H1 (cell line): Measurements from ENCODE around the gene GLIPR2. TPM values are rescaled to one million over a fixed set of nuclear protein-coding genes. Genes with fewer than 3 reads are reported as not detected.

Source experiments
- CTCF ChIA-PET: fragments of 300-600 bp; sonication (Branson Sonifier 250); formaldehyde crosslinking; loops from one replicate; lab custom pipeline; 2021; ENCODE audit not compliant: partially characterized antibody; lab: Charles Lee
- POLR2A ChIA-PET: fragments of 300-600 bp; sonication (Branson Sonifier 250); formaldehyde crosslinking; loops from one replicate; lab custom pipeline; 2021; ENCODE audit warnings: inconsistent platforms; ENCODE audit not compliant: partially characterized antibody; lab: Charles Lee
- DNase-seq, 2 experiments: peaks; one replicate each; pipeline versions ENCODE4 v3.0.0 to v3.0.0-alpha.2; 2010 to 2022; ENCODE audit warnings: low spot score in 2 of 2, low read depth in 1 of 2, mixed read lengths in 1 of 2
- FAIRE-seq: peaks from 2 replicates; lab custom pipeline; 2011; peaks lifted over from hg19 to GRCh38; lab: Jason Lieb, UNC
- H2AFZ ChIP-seq: 2 replicates; pipeline ENCODE4 v1.8.1; 2012; ENCODE audit warnings: low read length, inconsistent platforms
- H2AK5ac ChIP-seq: 2 replicates; pipeline ENCODE4 v1.6.1; 2013; ENCODE audit warnings: low read depth, low read length
- H2BK120ac ChIP-seq: replicated peaks from 2 replicates; pipeline ENCODE3; 2013; ENCODE audit warnings: low read depth, low read length, inconsistent platforms
- H2BK12ac ChIP-seq: 2 replicates; pipeline ENCODE4 v1.6.1; 2013; ENCODE audit warnings: low read depth, low read length
- H2BK15ac ChIP-seq: 2 replicates; pipeline ENCODE4 v1.6.1; 2013; ENCODE audit warnings: low read length
- H2BK20ac ChIP-seq: 2 replicates; pipeline ENCODE4 v1.6.1; 2013; ENCODE audit warnings: low read length
- H2BK5ac ChIP-seq: 2 replicates; pipeline ENCODE4 v1.6.1; 2013; ENCODE audit warnings: low read depth, low read length
- H3K14ac ChIP-seq: 2 replicates; pipeline ENCODE4 v1.6.1; 2013; ENCODE audit warnings: inconsistent platforms; ENCODE audit not compliant: insufficient read length
- H3K18ac ChIP-seq: 2 replicates; pipeline ENCODE4 v1.6.1; 2013; ENCODE audit warnings: low read length; ENCODE audit errors: extremely low read depth
- H3K23ac ChIP-seq: 2 replicates; pipeline ENCODE4 v1.6.1; 2013; ENCODE audit warnings: inconsistent platforms; ENCODE audit not compliant: insufficient read length
- H3K23me2 ChIP-seq: 2 replicates; pipeline ENCODE4 v1.6.1; 2013; ENCODE audit warnings: low read depth, low read length
- H3K27ac ChIP-seq: 2 replicates; pipeline ENCODE4 v1.6.1; 2011; ENCODE audit warnings: low read depth, low read length, inconsistent platforms
- H3K27me3 ChIP-seq, 4 experiments: replicated peaks in 1 of 4; 1 replicate in 1 of 4; 2 replicates in 3 of 4; pipeline versions ENCODE4 v1.6.1 to v1.8.1; 2011 to 2013; ENCODE audit warnings: low read length in 3 of 4, mild to moderate bottlenecking in 3 of 4, inconsistent platforms in 2 of 4, mixed read lengths in 2 of 4, moderate library complexity in 1 of 4; ENCODE audit not compliant: control insufficient read depth in 3 of 4, insufficient read depth in 3 of 4; ENCODE audit errors: extremely low read depth in 1 of 4
- H3K36me3 ChIP-seq, 4 experiments: 2 replicates each; pipeline versions ENCODE4 v1.6.1 to v1.8.1; 2011 to 2013; ENCODE audit warnings: mild to moderate bottlenecking in 4 of 4, low read length in 3 of 4, moderate library complexity in 2 of 4, control low read depth in 1 of 4, inconsistent platforms in 1 of 4; ENCODE audit not compliant: insufficient read depth in 4 of 4, control insufficient read depth in 2 of 4
- H3K4ac ChIP-seq: replicated peaks from 2 replicates; pipeline ENCODE3; 2013; ENCODE audit warnings: low read length, low read depth, mixed read lengths, inconsistent platforms; ENCODE audit not compliant: insufficient read length
- H3K4me1 ChIP-seq, 4 experiments: replicated peaks in 1 of 4; 1 replicate in 1 of 4; 2 replicates in 3 of 4; pipeline versions ENCODE4 v1.6.1 to v1.8.1; 2011 to 2013; ENCODE audit warnings: low read length in 3 of 4, inconsistent platforms in 2 of 4, mixed read lengths in 1 of 4; ENCODE audit not compliant: insufficient read depth in 4 of 4, control insufficient read depth in 3 of 4
- H3K4me2 ChIP-seq, 2 experiments: 2 replicates each; pipeline versions ENCODE4 v1.6.1 to v1.8.1; 2011 to 2013; ENCODE audit warnings: low read depth in 2 of 2, low read length in 2 of 2, control low read depth in 1 of 2, inconsistent platforms in 1 of 2, mild to moderate bottlenecking in 1 of 2; ENCODE audit not compliant: insufficient read depth in 1 of 2
- H3K4me3 ChIP-seq, 4 experiments: fragments of 200-600, 300-600 bp in 1 of 4; sonication (generic), shearing (Covaris generic), sonication (Bioruptor Twin) in 1 of 4; 2 replicates each; pipeline versions ENCODE4 v1.5.1 to v1.8.1; 2011 to 2016; ENCODE audit warnings: low read length in 4 of 4, low read depth in 3 of 4, control low read depth in 2 of 4, inconsistent platforms in 2 of 4, mild to moderate bottlenecking in 2 of 4, mixed read lengths in 1 of 4, moderate library complexity in 1 of 4; ENCODE audit not compliant: insufficient read depth in 2 of 4; ENCODE audit errors: extremely low read depth in 1 of 4
- H3K56ac ChIP-seq: replicated peaks from 2 replicates; pipeline ENCODE3; 2013; ENCODE audit warnings: low read depth, mild to moderate bottlenecking, mixed read lengths, low read length, inconsistent platforms; ENCODE audit not compliant: insufficient read length
- H3K79me1 ChIP-seq: 2 replicates; pipeline ENCODE4 v1.6.1; 2013; ENCODE audit warnings: low read depth, low read length, control low read depth
- H3K79me2 ChIP-seq, 2 experiments: 2 replicates each; pipeline versions ENCODE4 v1.6.1 to v1.8.1; 2012 to 2013; ENCODE audit warnings: low read length in 2 of 2, mild to moderate bottlenecking in 2 of 2, inconsistent platforms in 1 of 2; ENCODE audit not compliant: insufficient read depth in 2 of 2, control insufficient read depth in 1 of 2
- H3K9ac ChIP-seq, 4 experiments: replicated peaks in 1 of 4; 1 replicate in 1 of 4; 2 replicates in 3 of 4; pipeline versions ENCODE4 v1.6.1 to v1.8.1; 2011 to 2013; ENCODE audit warnings: low read depth in 3 of 4, low read length in 3 of 4, control low read depth in 2 of 4, mild to moderate bottlenecking in 2 of 4, moderate library complexity in 2 of 4, inconsistent platforms in 1 of 4; ENCODE audit errors: extremely low read depth in 1 of 4
- H3K9me3 ChIP-seq, 2 experiments: 2 replicates each; pipeline versions ENCODE4 v1.6.1 to v1.8.1; 2012 to 2013; ENCODE audit warnings: mild to moderate bottlenecking in 2 of 2, moderate library complexity in 2 of 2, control low read depth in 1 of 2, inconsistent platforms in 1 of 2, low read depth in 1 of 2, low read length in 1 of 2, mixed read lengths in 1 of 2; ENCODE audit not compliant: insufficient read depth in 2 of 2
- H4K20me1 ChIP-seq, 2 experiments: replicated peaks in 1 of 2; 2 replicates each; pipeline versions ENCODE3 to v1.8.1; 2011 to 2013; ENCODE audit warnings: inconsistent platforms in 2 of 2, low read length in 2 of 2, mild to moderate bottlenecking in 1 of 2; ENCODE audit not compliant: insufficient read depth in 2 of 2, control insufficient read depth in 1 of 2
- H4K5ac ChIP-seq: 2 replicates; pipeline ENCODE4 v1.6.1; 2013; ENCODE audit warnings: low read length, low read depth, mixed read lengths, inconsistent platforms; ENCODE audit not compliant: insufficient read length
- H4K8ac ChIP-seq: 2 replicates; pipeline ENCODE4 v1.8.0; 2013; ENCODE audit warnings: mild to moderate bottlenecking, moderate library complexity, low read length, inconsistent platforms; ENCODE audit not compliant: insufficient read depth; ENCODE audit errors: extremely low read depth
- H4K91ac ChIP-seq: replicated peaks from 2 replicates; pipeline ENCODE3; 2013; ENCODE audit warnings: low read length, mixed read lengths, inconsistent platforms; ENCODE audit not compliant: insufficient read length
- CBX5 ChIP-seq: fragments of 300-800, 300-1000 bp; sonication (generic); IDR thresholded peaks from 2 replicates; pipeline ENCODE4 v1.7.1; 2016; ENCODE audit warnings: antibody characterized with exemption, low read length, low read depth
- WGBS, 2 experiments: shearing (Covaris generic) in 1 of 2; methylation state at CpG; one replicate each; pipeline versions ENCODE4 v1.1.6 to v1.1.7; 2013 to 2015; ENCODE audit warnings: low lambda C conversion rate in 2 of 2, mixed read lengths in 2 of 2, inconsistent platforms in 1 of 2, low coverage in 1 of 2, missing lambda C conversion rate in 1 of 2; ENCODE audit not compliant: insufficient replicate concordance in 2 of 2, insufficient coverage in 1 of 2, insufficient read length in 1 of 2; ENCODE audit errors: extremely low coverage in 1 of 2, missing lambda C conversion rate in 1 of 2; 5-methylcytosine and 5-hydroxymethylcytosine counted together
- polyA plus RNA-seq, 7 experiments: library from polyadenylated mRNA; depleted of rRNA in 3 of 7; stranded (reverse) in 5 of 7; unstranded in 2 of 7; fragments of >200 nt in 5 of 7; fragments of 200-250 nt in 2 of 7; gene quantifications; 1 replicate in 5 of 7; 2 replicates in 1 of 7; 4 replicates in 1 of 7; pipeline versions ENCODE4 v1.2.1 to v1.2.3, GENCODE V29; 2011 to 2013; ENCODE audit warnings: missing spikeins in 2 of 7, mixed read lengths in 2 of 7
- total RNA-seq: library from RNA; stranded (reverse); fragmentation: NEBNext Ultra II Directional; extraction: Animal tissue kit (Norgen Biotek cat#: 25700); gene quantifications from 2 replicates; pipeline ENCODE4 v1.2.1, GENCODE V29; 2021

Gene GLIPR2
- total and polyA plus RNA-seq, 2 of the 8 experiments (the other 6 are each of a cell fraction or from before 2014, with no cell fraction given): 7.9 to 12.0 TPM

- Histone ChIP-seq H4K5ac (no peak overlapping the region), H4K91ac (no peak overlapping the region), H3K79me1 (no peaks in the 10 kb centered on the region), H2BK15ac (no peak overlapping the region), H3K4me1 (no peaks in the 10 kb centered on the region), H3K23me2 (no peaks in the 10 kb centered on the region), H4K8ac (peak overlapping the region; percentile 57; the same call in 1 of the 2 replicates), H2BK20ac (no peak overlapping the region), H2BK5ac (no peak overlapping the region), H3K56ac (no peak overlapping the region), H2AFZ (0 out of 2 replicates have a peak overlapping the region, but pooled peaks have one; percentile 39), H3K18ac (no peak overlapping the region), H3K79me2 (no peaks in the 10 kb centered on the region), H3K9ac (0 out of 7 replicates have a peak overlapping the region, but pooled peaks of 1 of the 4 experiments have one; percentile 20), H3K36me3 (no peaks in the 10 kb centered on the region), H2AK5ac (no peak overlapping the region), H3K4me3 (no peak overlapping the region), H2BK12ac (no peak overlapping the region), H3K27ac (no peak overlapping the region), H3K23ac (no peak overlapping the region), H3K4me2 (no peak overlapping the region), H2BK120ac (no peak overlapping the region), H4K20me1 (no peaks in the 10 kb centered on the region), H3K14ac (no peak overlapping the region), H3K9me3 (no peaks in the 10 kb centered on the region), H3K27me3 (no peaks in the 10 kb centered on the region), H3K4ac (no peak overlapping the region)
- ChIA-PET CTCF (interaction anchor here (0.6 to 1.2 kb wide), 2 partner anchors 79 to 83 kb away, joined by 3 read pairs; no protein-coding TSS in a partner anchor), POLR2A (interaction anchor here (1.0 kb wide), 1 partner anchor 73 kb away, joined by 3 read pairs; no protein-coding TSS in a partner anchor)
- DNase-seq: no peak
- 77% methylated on average over 3 of the region's 3 CpGs; no CpG with 5 or more reads in 1 of the 2 experiments for WGBS, 2 experiments
- TF ChIP-seq CBX5: no peak
- FAIRE-seq: no peak
Measured at GRCh38 chr9:36174731-36175130, 38.2 kb downstream of the GLIPR2 start.
